DND-41 (cell line): ENCODE measurements around the gene DCUN1D3.

Experiments used
- CTCF ChIP-seq: IDR thresholded peaks from 2 replicates; pipeline ENCODE4 v1.5.1; 2012; ENCODE audit warnings: borderline replicate concordance, low read length, moderate library complexity, mild to moderate bottlenecking; ENCODE audit not compliant: poor library complexity, severe bottlenecking; ENCODE audit errors: extremely low read depth
- EZH2 ChIP-seq: IDR thresholded peaks from 3 replicates; pipeline ENCODE4 v1.6.1; 2012; ENCODE audit warnings: borderline replicate concordance, low read depth, mild to moderate bottlenecking, moderate library complexity, low read length, inconsistent platforms; ENCODE audit not compliant: severe bottlenecking

GRCh38 chr16:20826039-20826566 lies 74.1 kb downstream of the DCUN1D3 start:
- TF ChIP-seq CTCF (no peak), EZH2 (no peak)
